ENCODE results near the gene VAPA.

The VAPA gene

DNA sequence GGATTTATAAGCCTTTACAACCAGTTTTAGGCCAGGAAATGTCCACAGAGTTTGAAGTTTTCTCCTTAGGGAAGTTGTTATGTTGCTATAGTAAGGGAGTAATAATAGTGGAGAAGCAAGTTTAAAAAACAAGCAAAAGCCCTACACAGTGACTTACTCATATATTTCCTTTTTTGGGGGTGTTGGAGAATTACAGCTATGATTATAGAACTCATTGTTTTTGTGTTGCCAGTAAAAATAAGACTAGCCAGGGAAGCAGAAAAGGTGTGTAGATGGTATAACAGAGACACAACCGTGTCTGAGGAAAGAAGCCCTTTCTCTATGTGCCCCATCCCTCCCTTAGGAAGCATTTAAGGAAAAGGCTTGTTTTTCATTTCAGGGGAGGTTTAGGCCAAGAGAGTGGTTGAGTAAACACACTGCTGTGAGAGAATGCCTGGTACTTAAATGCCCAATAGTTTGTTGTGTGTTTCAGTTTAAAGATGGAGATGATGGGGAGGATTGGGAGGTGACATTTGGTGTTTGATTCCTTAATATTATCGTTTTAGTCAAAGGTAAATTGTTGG is 2.3 kb downstream of the VAPA start:
- TF ChIP-seq, protein P1, sequence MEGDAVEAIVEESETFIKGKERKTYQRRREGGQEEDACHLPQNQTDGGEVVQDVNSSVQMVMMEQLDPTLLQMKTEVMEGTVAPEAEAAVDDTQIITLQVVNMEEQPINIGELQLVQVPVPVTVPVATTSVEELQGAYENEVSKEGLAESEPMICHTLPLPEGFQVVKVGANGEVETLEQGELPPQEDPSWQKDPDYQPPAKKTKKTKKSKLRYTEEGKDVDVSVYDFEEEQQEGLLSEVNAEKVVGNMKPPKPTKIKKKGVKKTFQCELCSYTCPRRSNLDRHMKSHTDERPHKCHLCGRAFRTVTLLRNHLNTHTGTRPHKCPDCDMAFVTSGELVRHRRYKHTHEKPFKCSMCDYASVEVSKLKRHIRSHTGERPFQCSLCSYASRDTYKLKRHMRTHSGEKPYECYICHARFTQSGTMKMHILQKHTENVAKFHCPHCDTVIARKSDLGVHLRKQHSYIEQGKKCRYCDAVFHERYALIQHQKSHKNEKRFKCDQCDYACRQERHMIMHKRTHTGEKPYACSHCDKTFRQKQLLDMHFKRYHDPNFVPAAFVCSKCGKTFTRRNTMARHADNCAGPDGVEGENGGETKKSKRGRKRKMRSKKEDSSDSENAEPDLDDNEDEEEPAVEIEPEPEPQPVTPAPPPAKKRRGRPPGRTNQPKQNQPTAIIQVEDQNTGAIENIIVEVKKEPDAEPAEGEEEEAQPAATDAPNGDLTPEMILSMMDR (IDR thresholded peaks at IDR 0.05; ENCODE audit: insufficient read depth, missing control alignments) = no peak
- no peak for FAIRE-seq
- DNase-seq (ENCODE audit: insufficient read length, low spot score) = no peak

DNA sequence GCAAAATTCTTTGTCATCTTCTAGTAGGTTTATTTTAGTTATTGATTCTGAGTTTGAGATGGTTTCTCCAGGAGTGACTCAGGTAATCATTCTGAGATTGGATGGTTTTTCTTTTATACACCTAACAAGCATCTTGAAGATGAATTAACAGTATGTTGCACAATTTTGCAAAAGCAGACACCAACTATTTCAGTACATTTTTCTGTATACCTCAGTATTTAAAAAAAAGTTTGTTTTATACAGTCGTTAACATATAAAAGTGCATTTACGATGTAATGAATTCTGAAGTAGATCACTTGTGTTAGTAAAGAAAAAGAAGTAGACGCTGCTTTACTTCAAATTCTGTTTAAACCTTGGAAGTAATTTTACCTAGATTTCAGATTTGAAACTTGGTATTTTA is 3.0 kb downstream of the VAPA start:
- TF ChIP-seq, protein P1 (IDR thresholded peaks at IDR 0.05; ENCODE audit: insufficient read depth, missing control alignments) = no peak
- FAIRE-seq (no peak), DNase-seq (ENCODE audit: insufficient read length, low spot score) (no peak)

DNA sequence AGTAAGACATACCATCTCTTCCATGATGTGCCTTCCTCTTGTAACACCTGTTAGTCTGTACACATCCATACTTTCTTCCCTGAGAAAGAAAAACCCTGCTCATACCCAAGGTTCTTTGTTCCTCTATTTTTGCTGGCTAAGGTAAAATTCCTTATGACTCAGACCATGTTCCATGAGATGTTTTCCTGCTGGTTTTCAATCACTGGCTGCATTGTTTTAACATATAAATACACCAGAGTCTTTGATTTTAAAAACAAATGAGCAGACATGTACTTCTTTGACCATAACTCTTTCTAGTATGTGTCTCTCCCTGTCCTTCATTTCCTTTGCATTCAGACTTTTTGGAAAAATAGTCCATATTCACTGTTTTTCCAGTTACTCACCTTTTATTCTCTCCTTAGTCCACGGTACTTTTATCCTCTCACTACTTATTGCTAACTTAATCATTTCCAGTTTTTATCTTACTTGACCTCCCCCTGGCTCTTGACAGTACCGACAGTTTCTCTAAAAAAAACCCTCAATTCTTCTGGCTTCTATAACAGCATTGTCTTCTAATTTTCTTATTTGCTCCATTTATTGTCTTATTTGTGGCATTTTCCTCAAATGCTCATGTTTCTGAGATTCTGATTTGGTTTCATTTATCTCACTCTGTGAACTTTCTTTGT is 4.3 kb downstream of the VAPA start:
- DNase-seq (ENCODE audit: insufficient read length, low spot score) (no peak), FAIRE-seq (no peak)
- TF ChIP-seq, protein P1 (IDR thresholded peaks at IDR 0.05; ENCODE audit: insufficient read depth, missing control alignments) = no peak

DNA sequence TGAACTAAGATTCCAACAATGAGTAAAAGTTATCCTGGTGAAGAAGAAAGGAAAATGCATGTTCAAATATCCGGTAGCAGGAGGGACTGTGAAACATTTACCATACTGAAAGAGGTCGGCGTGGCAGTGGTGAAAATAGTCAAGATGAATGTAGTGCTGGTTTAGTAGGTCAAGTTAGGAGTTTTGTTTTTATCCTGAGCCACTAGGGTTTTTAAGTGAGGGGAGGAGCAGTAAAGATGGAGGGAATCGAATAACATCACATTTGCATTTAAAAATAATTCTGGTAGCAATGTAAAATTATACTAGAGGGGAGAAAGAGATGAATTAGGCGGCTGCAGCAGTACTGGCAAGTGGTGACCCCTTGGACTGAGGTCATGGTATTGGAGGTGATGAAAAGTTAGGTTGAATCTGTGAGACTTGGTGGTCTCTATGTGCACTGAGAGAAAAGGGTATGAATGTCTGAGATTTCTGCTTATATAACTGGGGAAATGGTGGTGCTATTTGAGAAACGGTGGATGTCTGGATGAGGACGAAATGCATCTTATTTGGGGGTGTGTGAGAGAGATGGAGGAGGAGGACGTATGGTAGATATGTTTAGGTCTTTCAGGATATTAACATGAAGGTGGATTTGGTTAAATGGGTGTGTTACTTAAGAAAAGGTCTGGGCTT is 5.9 kb downstream of the VAPA start:
- DNase-seq (ENCODE audit: insufficient read length, low spot score) (no peak), FAIRE-seq (no peak)
- TF ChIP-seq, protein P1 (IDR thresholded peaks at IDR 0.05; ENCODE audit: insufficient read depth, missing control alignments) = no peak

DNA sequence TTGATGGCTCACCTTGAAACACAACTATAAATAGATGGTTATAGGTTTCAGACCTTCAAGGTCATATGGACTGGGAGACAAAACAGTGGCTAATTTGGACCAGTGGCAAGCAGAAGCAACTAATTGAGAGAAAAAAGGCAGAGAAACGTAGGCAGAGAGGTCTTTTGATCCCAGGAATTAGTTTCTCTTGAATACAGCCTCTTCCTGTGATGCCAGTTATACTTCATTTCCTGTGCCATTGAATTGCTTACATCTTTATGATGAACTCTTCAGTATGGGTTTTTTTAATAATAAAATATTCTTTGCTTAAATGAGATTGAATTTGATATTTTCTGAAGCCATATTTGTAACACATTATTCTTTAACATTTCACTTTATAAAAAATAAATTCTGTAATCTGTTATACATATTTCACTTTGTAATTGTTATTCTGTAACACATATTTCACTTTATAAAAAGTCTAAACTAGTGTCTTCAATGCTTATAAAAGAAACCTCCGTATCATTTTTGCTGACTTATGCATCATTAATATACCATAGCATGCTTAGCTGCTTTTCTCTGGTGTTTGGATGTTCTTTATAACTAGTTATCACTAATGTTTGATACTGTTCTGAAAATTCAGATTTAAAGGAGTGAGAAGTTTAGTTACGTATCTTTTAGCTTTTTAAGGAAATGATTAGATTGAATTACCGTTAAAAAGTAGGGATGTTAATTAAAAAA is 8.9 kb downstream of the VAPA start:
- TF ChIP-seq, protein P1 (IDR thresholded peaks at IDR 0.05; ENCODE audit: insufficient read depth, missing control alignments) = no peak
- no peak for FAIRE-seq

DNA sequence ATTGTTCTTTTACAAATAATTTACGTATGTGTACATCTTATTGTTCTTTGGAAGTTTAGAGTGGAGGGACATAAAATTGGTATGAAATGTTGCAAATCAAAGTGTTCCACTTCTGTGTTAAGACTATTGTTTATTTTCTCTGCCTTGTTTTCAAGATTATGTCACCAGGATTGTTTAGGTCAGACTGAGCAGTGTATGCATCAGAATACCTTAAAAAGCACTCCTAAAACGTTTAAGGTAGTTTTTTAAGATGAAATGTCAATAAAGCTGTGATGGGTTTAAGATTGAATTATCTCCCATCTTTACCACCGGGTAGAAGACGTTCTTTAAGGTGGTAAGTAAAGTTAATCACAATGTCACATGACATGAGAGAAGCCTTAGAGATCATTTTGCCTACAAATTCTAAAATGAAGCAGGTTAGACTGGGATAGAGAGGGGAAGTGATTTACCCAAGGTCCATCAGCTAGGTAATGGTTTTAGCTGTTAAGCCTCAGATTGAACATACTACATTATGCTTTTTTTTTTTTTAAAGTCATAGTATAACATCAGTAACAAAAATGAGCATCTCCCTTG is 10.6 kb downstream of the VAPA start:
- FAIRE-seq (no peak), DNase-seq (ENCODE audit: insufficient read length, low spot score) (no peak)
- TF ChIP-seq, protein P1 (IDR thresholded peaks at IDR 0.05; ENCODE audit: insufficient read depth, missing control alignments) = no peak

More for the DNA sequence above, 8.9 kb downstream of the VAPA start:
- no peak for DNase-seq (ENCODE audit: insufficient read length, low spot score)
